HCT116 (cell line): ENCODE data around the gene MRM1. TPM values are rescaled to one million over a fixed set of nuclear protein-coding genes. Genes with fewer than 3 reads are reported as not detected.

Source experiments
- ATAC-seq: fragments of 200-7000 bp; cut with Tn5 transposase; 2 replicates; pipeline ENCODE4 v1.9.1; 2020; ENCODE audit warnings: mild to moderate bottlenecking, moderate library complexity
- BruUV-seq: library from RNA; stranded (reverse); fragments of 400-500 nt; replicated peaks from 2 replicates; lab custom pipeline; 2021; lab: Mats Ljungman, UMichigan
- CTCF ChIA-PET: fragments of 300-600 bp; sonication (Branson Sonifier 250); formaldehyde crosslinking; loops from one replicate; lab custom pipeline; 2021; ENCODE audit warnings: antibody characterized with exemption; lab: Charles Lee
- POLR2A ChIA-PET: fragments of 300-600, 350-600 bp; sonication (Branson Sonifier 250); formaldehyde crosslinking; loops from one replicate; lab custom pipeline; 2021; ENCODE audit warnings: antibody characterized with exemption; lab: Charles Lee
- RAD21 ChIA-PET, 2 experiments: fragments of 300-600 bp; sonication (Branson Sonifier 250); formaldehyde crosslinking; loops; one replicate each; lab custom pipeline; 2023; ENCODE audit warnings: low total read pairs in 2 of 2; ENCODE audit not compliant: uncharacterized antibody in 2 of 2, unreplicated experiment in 2 of 2, low non-redundant PET in 1 of 2; lab: Charles Lee
- DNase-seq: peaks from one replicate; pipeline ENCODE4 v3.0.0-alpha.2; 2010; ENCODE audit warnings: low read depth, low spot score
- H2AFZ ChIP-seq: fragments of 200-600 bp; shearing (Covaris generic), sonication (generic); 2 replicates; pipeline ENCODE4 v1.6.1; 2017; ENCODE audit warnings: low read depth, mixed run types, mixed read lengths, antibody characterized with exemption, low read length; ENCODE audit not compliant: poor library complexity, severe bottlenecking
- H3K27ac ChIP-seq: 2 replicates; pipeline ENCODE4 v1.5.1; 2012; ENCODE audit warnings: low read depth, low read length
- H3K27me3 ChIP-seq: fragments of 200-600 bp; sonication (generic); 2 replicates; pipeline ENCODE4 v1.6.1; 2016; ENCODE audit warnings: mixed run types, low read length, mixed read lengths; ENCODE audit not compliant: insufficient read depth
- H3K36me3 ChIP-seq, 2 experiments: fragments of 200-500 bp in 1 of 2; fragments of 200-600 bp in 1 of 2; sonication (Bioruptor generic) in 1 of 2; sonication (generic) in 1 of 2; 2 replicates each; pipeline versions ENCODE4 v1.5.1 to v1.6.1; 2014 to 2016; ENCODE audit warnings: low read length in 2 of 2, inconsistent platforms in 1 of 2, mixed read lengths in 1 of 2, mixed run types in 1 of 2; ENCODE audit not compliant: insufficient read depth in 2 of 2, control insufficient read depth in 1 of 2
- H3K4me1 ChIP-seq, 2 experiments: fragments of 200-600 bp in 1 of 2; sonication (generic) in 1 of 2; 2 replicates each; pipeline versions ENCODE4 v1.5.1 to v1.6.1; 2012 to 2017; ENCODE audit warnings: low read length in 2 of 2, inconsistent platforms in 1 of 2, mild to moderate bottlenecking in 1 of 2, mixed read lengths in 1 of 2, mixed run types in 1 of 2, moderate library complexity in 1 of 2; ENCODE audit not compliant: insufficient read depth in 2 of 2, control insufficient read depth in 1 of 2
- H3K4me2 ChIP-seq: fragments of 200-600 bp; sonication (generic); 2 replicates; pipeline ENCODE4 v1.6.1; 2017; ENCODE audit warnings: mixed run types, low read length, mixed read lengths
- H3K4me3 ChIP-seq, 2 experiments: fragments of 200-600 bp in 1 of 2; sonication (generic) in 1 of 2; replicated peaks in 1 of 2; 2 replicates each; pipeline ENCODE4 v1.5.1; 2011 to 2016; ENCODE audit warnings: low read length in 2 of 2, control low read depth in 1 of 2, low read depth in 1 of 2, mild to moderate bottlenecking in 1 of 2, mixed read lengths in 1 of 2, mixed run types in 1 of 2
- H3K79me2 ChIP-seq: fragments of 200-600 bp; sonication (generic); 2 replicates; pipeline ENCODE4 v1.6.1; 2017; ENCODE audit warnings: mild to moderate bottlenecking, mixed run types, low read length, moderate library complexity, mixed read lengths; ENCODE audit not compliant: insufficient read depth
- H3K9ac ChIP-seq: fragments of 200-600 bp; sonication (generic); 2 replicates; pipeline ENCODE4 v1.6.1; 2016; ENCODE audit warnings: low read length, mixed read lengths
- H3K9me2 ChIP-seq: fragments of 200-600 bp; sonication (generic), shearing (Covaris generic); 2 replicates; pipeline ENCODE4 v1.6.1; 2017; ENCODE audit warnings: mixed run types, mild to moderate bottlenecking, moderate library complexity; ENCODE audit not compliant: insufficient read depth
- H3K9me3 ChIP-seq, 2 experiments: fragments of 200-500 bp in 1 of 2; fragments of 200-600 bp in 1 of 2; sonication (Bioruptor generic) in 1 of 2; sonication (generic) in 1 of 2; 2 replicates each; pipeline ENCODE4 v1.6.1; 2014 to 2017; ENCODE audit warnings: low read length in 2 of 2, mixed read lengths in 2 of 2, inconsistent platforms in 1 of 2, low read depth in 1 of 2, mild to moderate bottlenecking in 1 of 2, mixed run types in 1 of 2, moderate library complexity in 1 of 2; ENCODE audit not compliant: control insufficient read depth in 1 of 2, insufficient read depth in 1 of 2
- H4K20me1 ChIP-seq: fragments of 200-600 bp; sonication (generic), shearing (Covaris generic); 2 replicates; pipeline ENCODE4 v1.6.1; 2017; ENCODE audit warnings: mixed run types, mild to moderate bottlenecking, moderate library complexity; ENCODE audit not compliant: insufficient read depth
- ELF1 ChIP-seq: IDR thresholded peaks from 2 replicates; pipeline ENCODE4 v1.6.1; 2012; ENCODE audit warnings: low read depth, borderline replicate concordance
- POLR2A ChIP-seq: IDR thresholded peaks from 2 replicates; pipeline ENCODE4 v1.7.0; 2011; ENCODE audit warnings: borderline replicate concordance; ENCODE audit not compliant: insufficient read depth, insufficient read length; ENCODE audit errors: extremely low read depth
- RAD21 ChIP-seq: IDR thresholded peaks from 2 replicates; pipeline ENCODE4 v1.6.1; 2012; ENCODE audit warnings: low read depth, mild to moderate bottlenecking
- SIN3A ChIP-seq: IDR thresholded peaks from 2 replicates; pipeline ENCODE4 v1.6.1; 2012; ENCODE audit warnings: low read depth
- TCF7L2 ChIP-seq: IDR thresholded peaks from 2 replicates; pipeline ENCODE4 v1.7.0; 2011; ENCODE audit warnings: borderline replicate concordance, inconsistent platforms; ENCODE audit not compliant: insufficient read depth, insufficient read length; ENCODE audit errors: extremely low read depth
- intact Hi-C: fragments of 100-400 bp; cut with micrococcal nuclease; formaldehyde crosslinking; loops from 2 replicates; pipeline ENCODE4 v1.10.0; 2022
- total RNA-seq: library from RNA; stranded (reverse); gene quantifications from one replicate; pipeline ENCODE4 v1.2.1, GENCODE V29; 2021; ENCODE audit not compliant: unreplicated experiment
- TF ChIP-seq, protein P1 (sequence below), 3 experiments: fragments of 200-600 bp in 1 of 3; sonication (generic) in 1 of 3; IDR thresholded peaks in 2 of 3; conservative IDR thresholded peaks in 1 of 3; 2 replicates each; pipeline ENCODE4 v1.5.1; 2012 to 2017; ENCODE audit warnings: low read depth in 2 of 3, low read length in 2 of 3, antibody characterized with exemption in 1 of 3, borderline replicate concordance in 1 of 3, control low read depth in 1 of 3, mild to moderate bottlenecking in 1 of 3, mixed read lengths in 1 of 3, mixed run types in 1 of 3, moderate library complexity in 1 of 3; ENCODE audit not compliant: insufficient read depth in 1 of 3
- TF ChIP-seq, protein P2 (sequence below): IDR thresholded peaks from 2 replicates; pipeline ENCODE4 v1.6.1; 2012
- TF ChIP-seq, protein P3 (sequence below): IDR thresholded peaks from 2 replicates; pipeline ENCODE4 v1.6.1; 2012

MRM1 gene
- total RNA-seq, 1 experiment from 2014 or later, result 14.5 TPM

DNA sequence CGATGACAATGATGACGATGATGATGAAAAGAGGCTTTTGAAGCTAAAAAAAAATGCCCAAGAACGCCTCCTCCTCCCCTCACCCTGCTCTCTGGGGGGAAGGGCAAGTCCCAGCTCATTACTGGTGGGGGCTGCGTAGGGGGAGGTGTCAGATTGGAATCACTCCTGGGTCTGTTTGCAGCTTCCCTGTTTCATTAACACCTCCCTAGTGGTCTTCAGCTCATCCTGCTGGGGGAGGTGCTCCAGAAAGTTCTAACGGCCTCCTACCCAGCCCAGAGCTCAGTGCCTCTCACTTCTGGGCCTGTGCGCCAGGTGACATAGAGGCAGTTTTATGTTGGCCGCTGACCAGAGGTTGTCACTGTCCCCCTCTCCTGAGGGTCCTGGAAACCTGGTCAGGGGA is 12.7 kb downstream of the MRM1 start (continued):
- TF ChIP-seq POLR2A (no peak), ELF1 (no peak), SIN3A (no peak)
- TF ChIP-seq, protein P1, sequence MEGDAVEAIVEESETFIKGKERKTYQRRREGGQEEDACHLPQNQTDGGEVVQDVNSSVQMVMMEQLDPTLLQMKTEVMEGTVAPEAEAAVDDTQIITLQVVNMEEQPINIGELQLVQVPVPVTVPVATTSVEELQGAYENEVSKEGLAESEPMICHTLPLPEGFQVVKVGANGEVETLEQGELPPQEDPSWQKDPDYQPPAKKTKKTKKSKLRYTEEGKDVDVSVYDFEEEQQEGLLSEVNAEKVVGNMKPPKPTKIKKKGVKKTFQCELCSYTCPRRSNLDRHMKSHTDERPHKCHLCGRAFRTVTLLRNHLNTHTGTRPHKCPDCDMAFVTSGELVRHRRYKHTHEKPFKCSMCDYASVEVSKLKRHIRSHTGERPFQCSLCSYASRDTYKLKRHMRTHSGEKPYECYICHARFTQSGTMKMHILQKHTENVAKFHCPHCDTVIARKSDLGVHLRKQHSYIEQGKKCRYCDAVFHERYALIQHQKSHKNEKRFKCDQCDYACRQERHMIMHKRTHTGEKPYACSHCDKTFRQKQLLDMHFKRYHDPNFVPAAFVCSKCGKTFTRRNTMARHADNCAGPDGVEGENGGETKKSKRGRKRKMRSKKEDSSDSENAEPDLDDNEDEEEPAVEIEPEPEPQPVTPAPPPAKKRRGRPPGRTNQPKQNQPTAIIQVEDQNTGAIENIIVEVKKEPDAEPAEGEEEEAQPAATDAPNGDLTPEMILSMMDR (IDR thresholded peaks at IDR 0.05 in 2 of 3, conservative IDR thresholded peaks at IDR 0.05 in 1 of 3; ENCODE audit: borderline replicate concordance in 1 of 3, insufficient read depth in 1 of 3, low read depth in 2 of 3, low read length in 2 of 3), result no peak
- TF ChIP-seq, protein P2, sequence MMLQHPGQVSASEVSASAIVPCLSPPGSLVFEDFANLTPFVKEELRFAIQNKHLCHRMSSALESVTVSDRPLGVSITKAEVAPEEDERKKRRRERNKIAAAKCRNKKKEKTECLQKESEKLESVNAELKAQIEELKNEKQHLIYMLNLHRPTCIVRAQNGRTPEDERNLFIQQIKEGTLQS, result no peak
- TF ChIP-seq, all 23 proteins: peak for 0

DNA sequence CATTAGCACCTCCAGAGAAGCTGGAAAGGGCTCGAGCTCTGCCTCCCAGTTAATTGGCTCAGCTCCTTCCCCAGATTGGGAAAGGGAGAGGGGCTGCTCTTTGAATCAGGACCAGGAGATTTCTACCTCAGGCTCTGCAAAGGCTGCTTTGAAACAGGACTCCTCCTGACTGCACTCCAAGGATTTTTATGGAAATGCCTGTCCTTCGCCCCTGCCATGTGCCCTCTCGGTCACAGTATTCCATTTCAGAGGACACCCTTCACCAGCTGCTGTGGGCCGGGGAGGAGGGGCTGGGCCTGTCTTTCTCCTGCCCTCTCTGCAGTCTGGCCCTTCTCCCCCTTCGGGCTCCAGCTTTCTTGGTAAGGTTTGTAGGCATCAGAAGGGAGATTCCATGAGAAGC is 13.6 kb downstream of the MRM1 start:
- no peak for TF ChIP-seq RAD21
- TF ChIP-seq, protein P3, sequence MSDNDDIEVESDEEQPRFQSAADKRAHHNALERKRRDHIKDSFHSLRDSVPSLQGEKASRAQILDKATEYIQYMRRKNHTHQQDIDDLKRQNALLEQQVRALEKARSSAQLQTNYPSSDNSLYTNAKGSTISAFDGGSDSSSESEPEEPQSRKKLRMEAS, result no peak
- no peak for TF ChIP-seq TCF7L2
- no peaks in the 10 kb centered on the region for H3K79me2 ChIP-seq
- H3K9ac ChIP-seq, result no peak overlapping the region
- ChIA-PET POLR2A (no interaction called here), CTCF (interaction anchor here (1.5 to 1.6 kb wide), 2 partner anchors 11 to 12 kb away, joined by 3 to 5 read pairs; no protein-coding TSS in a partner anchor), RAD21 (no interaction called here)
- H3K4me3 ChIP-seq, result no peak overlapping the region
- no TSS peak for BruUV-seq
- H3K9me2 ChIP-seq, result no peaks in the 10 kb centered on the region
- H3K9me3 ChIP-seq, result no peaks in the 10 kb centered on the region
- no peaks in the 10 kb centered on the region for H4K20me1 ChIP-seq
- ATAC-seq, result no peak
- H3K36me3 ChIP-seq, result no peaks in the 10 kb centered on the region
- H3K4me1 ChIP-seq, result peaks cover 0 to 10% of the 10 kb centered on the region in 2 experiments; a peak in 2 of 4 replicates
- no peak for DNase-seq
- intact Hi-C loops, result no loop called here
- no peaks in the 10 kb centered on the region for H3K27me3 ChIP-seq
- no peak overlapping the region for H2AFZ ChIP-seq
- H3K4me2 ChIP-seq, result no peak overlapping the region
- no peak overlapping the region for H3K27ac ChIP-seq
